Measurements from ENCODE around the gene ABCB6. TPM values are rescaled to one million over a fixed set of nuclear protein-coding genes. Genes with fewer than 3 reads are reported as not detected.

The ABCB6 gene
- total RNA-seq, 4 donors from 2014 or later = 22.1 to 45.3 (median 31.6) TPM

- no peak for DNase-seq
- TF ChIP-seq POLR2A (IDR thresholded peaks at IDR 0.05) (no peak), CTCF (IDR thresholded peaks at IDR 0.05) (no peak)
- Histone ChIP-seq H3K9me3 (no peaks in the 10 kb centered on the region), H3K4me3 (no peak overlapping the region), H3K4me1 (peaks cover 10 to 48% (median 25%) of the 10 kb centered on the region in 3 donors), H3K36me3 (peaks cover 26 to 61% (median 35%) of the 10 kb centered on the region in 3 donors), H3K27me3 (no peaks in the 10 kb centered on the region), H3K27ac (peak overlapping the region in 1 of 4 donors; percentile 99)
- intact Hi-C loops (cut with DNase I) = no loop called here
- WGBS, 2 donors = 93 to 95% methylated on average over 3 to 9 of the region's 9 CpGs
These were observed 38.9 kb downstream of the ABCB6 start for GRCh38 chr2:219179601-219180465.

GRCh38 chr2:219178377-219179175 is 40.2 kb downstream of the ABCB6 start:
- H3K27me3 ChIP-seq = no peaks in the 10 kb centered on the region
- H3K4me1 ChIP-seq = peaks cover 10 to 57% (median 30%) of the 10 kb centered on the region in 3 donors
- intact Hi-C loops (cut with DNase I) = no loop called here
- no peak for DNase-seq
- peak overlapping the region; percentile 98 to 100 (median 98) for H3K27ac ChIP-seq
- H3K4me3 ChIP-seq = peak overlapping the region; percentile 84 to 100 (median 92)
- H3K9me3 ChIP-seq = no peaks in the 10 kb centered on the region
- WGBS, 2 donors = 10% methylated on average over 14 of the region's 45 CpGs
- no peak for TF ChIP-seq POLR2A (IDR thresholded peaks at IDR 0.05)
- TF ChIP-seq CTCF (IDR thresholded peaks at IDR 0.05) = no peak
- peaks cover 26 to 62% (median 47%) of the 10 kb centered on the region in 3 donors for H3K36me3 ChIP-seq

- H3K27me3 ChIP-seq = no peaks in the 10 kb centered on the region
- intact Hi-C loops (cut with DNase I) = no loop called here
- peak within 1 kb of the TSS; percentile 84 to 100 (median 92) for H3K4me3 ChIP-seq
- DNase-seq = peak; percentile 63
- peaks cover 10 to 57% (median 30%) of the 10 kb centered on the region in 3 donors for H3K4me1 ChIP-seq
- WGBS, 2 donors = 1% methylated on average over 16 of the region's 67 CpGs
- H3K9me3 ChIP-seq = no peaks in the 10 kb centered on the region
- H3K27ac ChIP-seq = peak within 1 kb of the TSS; percentile 98 to 100 (median 98)
- peak in 2 of 4 donors; percentile 96 to 99 for TF ChIP-seq POLR2A (IDR thresholded peaks at IDR 0.05)
- TF ChIP-seq CTCF (IDR thresholded peaks at IDR 0.05) = peak in 4 of 6 experiments; percentile 34 to 48 (median 40)
- peaks cover 30 to 62% (median 48%) of the 10 kb centered on the region in 3 donors for H3K36me3 ChIP-seq
These were observed 41.0 kb downstream of the ABCB6 start, which contains the start of gene RETREG2 for GRCh38 chr2:219177552-219178376. Gene RETREG2, plus strand, starts transcription at chr2:219178275. Its CDS starts 78 bp downstream, at chr2:219178353.

- DNase-seq = peak; percentile 48
- peak in 2 of 6 experiments; percentile 4 to 25 for TF ChIP-seq CTCF (IDR thresholded peaks at IDR 0.05)
- peak in 3 of 4 donors; percentile 91 to 99 (median 96) for TF ChIP-seq POLR2A (IDR thresholded peaks at IDR 0.05)
- Histone ChIP-seq H3K27ac (peak within 1 kb of the TSS; percentile 98 to 100 (median 98)), H3K9me3 (no peaks in the 10 kb centered on the region), H3K27me3 (no peaks in the 10 kb centered on the region), H3K36me3 (peaks cover 25 to 62% (median 43%) of the 10 kb centered on the region in 3 donors), H3K4me1 (peaks cover 10 to 61% (median 30%) of the 10 kb centered on the region in 3 donors), H3K4me3 (peak within 1 kb of the TSS; percentile 84 to 100 (median 92))
- WGBS, 2 donors = 0% methylated on average over 7 to 8 of the region's 69 CpGs
- intact Hi-C loops (cut with DNase I) = no loop called here
These were observed 41.8 kb downstream of the ABCB6 start, which contains the start of gene CNPPD1 for GRCh38 chr2:219176818-219177551. Gene CNPPD1, minus strand, starts transcription at chr2:219176925. Its CDS starts 97 bp downstream, at chr2:219176828.
